HFFc6 (cell line): ENCODE data around the gene DMKN. TPM values are rescaled to one million over a fixed set of nuclear protein-coding genes. Genes with fewer than 3 reads are reported as not detected.

Experiments
- DNase-seq: peaks from one replicate; pipeline ENCODE4 v3.0.0-alpha.2; 2018
- H3K27ac Mint-ChIP-seq: 2 replicates; pipeline ENCODE4 v1.8.0; 2020; ENCODE audit warnings: mild to moderate bottlenecking, mixed read lengths
- H3K27me3 Mint-ChIP-seq: 2 replicates; pipeline ENCODE4 v1.8.0; 2021; ENCODE audit warnings: mild to moderate bottlenecking, moderate library complexity, mixed read lengths; ENCODE audit not compliant: insufficient read depth
- H3K36me3 Mint-ChIP-seq: 2 replicates; pipeline ENCODE4 v1.8.0; 2021; ENCODE audit warnings: low read depth, mixed read lengths
- H3K4me1 Mint-ChIP-seq: 2 replicates; pipeline ENCODE4 v1.8.0; 2020; ENCODE audit warnings: low read depth, mixed read lengths
- H3K4me3 Mint-ChIP-seq: 2 replicates; pipeline ENCODE4 v1.8.0; 2020; ENCODE audit warnings: mild to moderate bottlenecking, moderate library complexity, mixed read lengths
- H3K9me3 Mint-ChIP-seq: 2 replicates; pipeline ENCODE4 v1.8.0; 2020; ENCODE audit warnings: mild to moderate bottlenecking, mixed read lengths
- CTCF ChIP-seq: fragments of 200-600 bp; sonication (generic); IDR thresholded peaks from 2 replicates; pipeline ENCODE4 v1.5.0; 2021; ENCODE audit warnings: antibody characterized with exemption, mild to moderate bottlenecking
- total RNA-seq, 6 experiments: library from RNA; stranded (reverse); fragmentation: NEBNext Ultra II Directional; extraction: Animal tissue kit (Norgen Biotek cat#: 25700); gene quantifications; 2 replicates in 1 of 6; 3 replicates in 5 of 6; pipeline ENCODE4 v1.2.3, GENCODE V29; 2021

The DMKN gene
- total RNA-seq, 6 experiments from 2014 or later: 0.27 to 0.75 (median 0.73) TPM; not detected in 3

- Mint-ChIP-seq H3K27me3 (peaks cover 50% of the 10 kb centered on the region), H3K27ac (no peak overlapping the region), H3K4me1 (no peaks in the 10 kb centered on the region), H3K36me3 (no peaks in the 10 kb centered on the region), H3K4me3 (no peak overlapping the region), H3K9me3 (no peaks in the 10 kb centered on the region)
- DNase-seq: no peak
- TF ChIP-seq CTCF: no peak
These were observed 24.8 kb downstream of the DMKN start for GRCh38 chr19:35488677-35489076.

GRCh38 chr19:35487656-35488182 lies 25.7 kb downstream of the DMKN start:
- no peak for TF ChIP-seq CTCF
- Mint-ChIP-seq H3K36me3 (no peaks in the 10 kb centered on the region), H3K4me3 (no peak overlapping the region), H3K27me3 (peaks cover 44% of the 10 kb centered on the region), H3K9me3 (no peaks in the 10 kb centered on the region), H3K27ac (no peak overlapping the region), H3K4me1 (no peaks in the 10 kb centered on the region)
- DNase-seq: no peak

GRCh38 chr19:35486268-35486708 lies 27.2 kb downstream of the DMKN start:
- Mint-ChIP-seq H3K4me3 (no peak overlapping the region), H3K27me3 (peaks cover 31% of the 10 kb centered on the region), H3K36me3 (no peaks in the 10 kb centered on the region), H3K9me3 (no peaks in the 10 kb centered on the region), H3K4me1 (no peaks in the 10 kb centered on the region), H3K27ac (no peak overlapping the region)
- DNase-seq: no peak
- TF ChIP-seq CTCF: no peak

GRCh38 chr19:35484252-35485036 lies 29.0 kb downstream of the DMKN start:
- Mint-ChIP-seq H3K9me3 (no peaks in the 10 kb centered on the region), H3K36me3 (no peaks in the 10 kb centered on the region), H3K27me3 (peaks cover 25% of the 10 kb centered on the region), H3K4me3 (no peak overlapping the region), H3K4me1 (no peaks in the 10 kb centered on the region), H3K27ac (no peak overlapping the region)
- no peak for DNase-seq
- no peak for TF ChIP-seq CTCF

- H3K27ac Mint-ChIP-seq: no peak overlapping the region
- H3K4me3 Mint-ChIP-seq: no peak overlapping the region
- no peak for DNase-seq
- no peak for TF ChIP-seq CTCF
- no peaks in the 10 kb centered on the region for H3K9me3 Mint-ChIP-seq
- H3K27me3 Mint-ChIP-seq: peaks cover 18% of the 10 kb centered on the region
- no peaks in the 10 kb centered on the region for H3K36me3 Mint-ChIP-seq
- no peaks in the 10 kb centered on the region for H3K4me1 Mint-ChIP-seq
These were observed 30.4 kb downstream of the DMKN start for GRCh38 chr19:35483089-35483488.
